ENCODE data around the gene SYK.
A peak's percentile ranks its signal among the peaks of the same experiment; 100 is the strongest.
"Not testable (repeated sequence)": the region's sequence is repeated elsewhere in the genome, so short reads cannot be mapped to it uniquely, and the experiment has no call there.

GRCh38 chr9:90755514-90756371, 45.9 kb upstream of the SYK start:
- TF ChIP-seq CTCF (IDR thresholded peaks at IDR 0.05 in 4 of 5, conservative IDR thresholded peaks at IDR 0.05 in 1 of 5): peak in 1 of 5 experiments; percentile 34
- TF ChIP-seq POLR2A (IDR thresholded peaks at IDR 0.05): not testable (repeated sequence)
